H54 (cell line): Measurements from ENCODE around the gene EML4.

Experiments
- DNase-seq: peaks from one replicate; pipeline ENCODE4 v3.0.0; 2011; ENCODE audit warnings: low spot score, mixed read lengths; ENCODE audit not compliant: insufficient read length
- FAIRE-seq: peaks from 3 replicates; lab custom pipeline; 2011; peaks lifted over from hg19 to GRCh38; lab: Jason Lieb, UNC
- POLR2A ChIP-seq: IDR thresholded peaks from 2 replicates; pipeline ENCODE4 v1.6.1; 2011; ENCODE audit warnings: low read depth, mild to moderate bottlenecking, low read length

EML4 gene

DNA sequence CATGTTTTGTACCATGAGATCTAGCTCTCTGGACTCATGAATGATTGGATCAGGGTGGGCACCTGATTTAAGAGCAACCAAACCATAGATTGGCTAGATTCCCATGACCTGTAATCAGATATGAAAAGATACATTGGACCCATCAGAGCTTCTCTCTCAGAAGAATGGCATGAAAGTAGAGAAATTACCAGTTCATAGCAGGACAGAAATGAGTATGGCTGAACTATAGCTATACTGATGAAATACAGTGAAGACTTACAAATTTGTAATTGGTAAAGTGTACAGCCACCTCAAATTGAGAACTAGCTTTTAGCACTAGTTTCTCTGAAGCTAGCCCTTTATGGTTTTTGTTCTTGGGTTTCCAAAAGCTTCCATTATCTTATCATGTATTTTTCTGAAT is 19.0 kb upstream of the EML4 start:
- DNase-seq (no peak), FAIRE-seq (no peak)
- no peak for TF ChIP-seq POLR2A

DNA sequence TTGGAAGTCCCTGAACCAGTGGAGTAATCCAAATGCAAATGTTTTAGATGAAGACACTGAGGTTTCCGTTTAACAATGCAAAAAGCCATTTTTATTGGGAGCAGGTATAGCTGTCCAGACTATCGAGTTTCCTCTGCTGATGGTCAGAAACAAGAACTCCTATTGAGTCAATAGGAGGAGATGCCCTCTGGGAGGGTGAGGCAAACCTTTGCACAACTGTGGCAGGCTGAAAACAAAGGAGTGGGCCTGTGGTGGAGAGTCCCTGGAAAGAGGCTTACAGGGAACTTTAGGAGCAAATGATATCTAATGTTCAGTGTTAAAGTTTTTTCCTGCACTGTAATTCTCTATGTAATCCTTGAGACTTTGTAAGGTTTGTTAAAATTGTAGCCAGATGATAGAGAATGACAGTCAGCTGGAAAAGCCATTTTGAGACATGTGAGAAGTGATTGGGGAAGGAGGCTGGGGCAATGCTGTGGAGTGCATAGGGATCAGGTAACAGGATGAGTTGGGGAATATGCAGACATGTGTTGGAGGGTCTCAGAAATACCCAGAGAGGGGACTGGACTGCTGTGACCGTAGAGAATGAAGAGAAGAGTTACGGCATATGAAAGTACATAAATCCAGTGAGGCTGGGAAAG is 15.1 kb upstream of the EML4 start:
- FAIRE-seq, result no peak
- DNase-seq, result no peak
- TF ChIP-seq POLR2A, result no peak

DNA sequence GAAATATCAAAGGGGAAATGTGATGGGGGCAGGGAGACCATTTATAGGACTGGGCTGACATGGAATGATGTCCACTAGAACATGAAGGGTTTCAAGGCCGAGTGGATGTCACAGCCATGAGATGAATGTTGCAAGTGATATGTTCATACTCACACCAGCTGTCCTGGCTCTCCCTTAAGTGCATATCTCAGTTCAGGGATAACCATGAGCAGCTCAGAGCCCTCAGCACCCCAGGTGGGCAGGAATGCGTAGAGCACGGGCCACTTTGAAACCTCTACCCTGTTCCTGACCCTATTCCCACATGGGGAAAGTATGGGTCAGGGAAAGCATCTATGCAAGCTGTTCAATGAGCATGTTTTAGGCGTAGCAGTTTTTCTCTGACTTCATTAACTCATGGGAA is 12.4 kb upstream of the EML4 start:
- TF ChIP-seq POLR2A, result no peak
- FAIRE-seq (no peak), DNase-seq (no peak)

DNA sequence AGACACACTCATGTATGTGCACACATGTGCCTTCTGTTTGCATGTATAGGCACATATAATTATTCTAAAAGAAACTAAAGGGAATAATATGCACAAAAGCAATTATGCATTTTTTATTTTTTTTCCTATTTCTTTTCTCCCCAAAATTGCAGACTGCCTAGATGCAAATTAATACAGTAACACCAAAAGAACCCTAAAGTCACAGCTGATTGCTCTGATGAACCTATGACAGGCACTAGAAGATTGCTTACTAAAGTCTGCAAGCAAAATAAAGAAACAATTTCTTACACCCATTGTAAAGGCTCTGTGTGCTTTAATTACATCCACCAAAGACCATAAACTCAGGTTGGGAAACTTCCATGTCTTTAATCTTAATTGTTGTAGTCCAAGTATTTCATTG is 7.7 kb upstream of the EML4 start:
- no peak for TF ChIP-seq POLR2A
- no peak for FAIRE-seq
- DNase-seq, result no peak

DNA sequence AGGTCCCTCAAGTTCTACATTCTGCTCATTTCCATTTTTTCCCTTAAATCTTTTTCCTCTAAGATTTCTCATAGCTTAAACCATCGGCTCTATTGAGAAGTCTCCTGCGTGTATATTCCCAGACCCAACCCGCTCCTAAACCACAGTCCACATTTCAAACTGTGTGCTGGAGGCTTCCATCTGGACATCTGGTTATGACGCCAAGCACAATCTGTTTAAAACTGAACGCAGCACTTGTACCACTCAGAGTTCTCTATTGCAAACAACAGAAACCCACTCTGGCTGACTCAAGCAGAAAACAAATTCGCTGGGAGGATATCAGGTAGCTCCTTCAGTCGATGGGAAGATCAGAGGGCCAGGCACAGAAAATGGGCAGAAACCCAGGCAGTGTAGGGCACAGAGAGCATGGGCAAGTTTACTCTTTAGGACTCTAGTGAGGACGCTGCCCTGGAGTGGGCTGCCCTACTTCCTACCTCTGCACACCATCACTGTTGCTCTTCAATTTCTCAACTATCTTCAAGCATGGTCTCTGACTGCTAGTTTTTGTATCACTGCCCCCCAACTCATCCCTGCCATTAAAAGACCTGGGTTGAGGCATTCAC is 5.6 kb upstream of the EML4 start:
- FAIRE-seq (no peak), DNase-seq (no peak)
- no peak for TF ChIP-seq POLR2A

DNA sequence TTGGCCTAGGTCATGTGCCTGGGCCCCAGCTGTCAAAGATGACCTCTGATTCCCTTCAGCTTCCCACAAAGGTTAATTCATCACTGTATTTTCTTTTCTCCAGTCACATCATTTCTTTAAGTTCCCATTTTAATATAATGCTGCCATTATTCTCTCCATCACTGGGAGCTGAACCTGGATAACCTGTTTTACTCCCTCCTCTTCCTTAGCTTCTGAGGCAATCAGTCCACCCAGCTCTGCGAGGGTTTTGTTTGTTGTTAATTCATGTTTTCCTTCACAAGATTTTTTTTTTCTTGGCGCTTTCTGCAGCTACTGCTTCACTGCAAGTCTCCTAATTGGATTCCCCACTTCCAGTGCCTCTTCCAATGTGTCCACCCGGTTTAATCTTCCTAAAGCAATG is 5.1 kb upstream of the EML4 start:
- no peak for DNase-seq
- FAIRE-seq, result no peak
- no peak for TF ChIP-seq POLR2A

DNA sequence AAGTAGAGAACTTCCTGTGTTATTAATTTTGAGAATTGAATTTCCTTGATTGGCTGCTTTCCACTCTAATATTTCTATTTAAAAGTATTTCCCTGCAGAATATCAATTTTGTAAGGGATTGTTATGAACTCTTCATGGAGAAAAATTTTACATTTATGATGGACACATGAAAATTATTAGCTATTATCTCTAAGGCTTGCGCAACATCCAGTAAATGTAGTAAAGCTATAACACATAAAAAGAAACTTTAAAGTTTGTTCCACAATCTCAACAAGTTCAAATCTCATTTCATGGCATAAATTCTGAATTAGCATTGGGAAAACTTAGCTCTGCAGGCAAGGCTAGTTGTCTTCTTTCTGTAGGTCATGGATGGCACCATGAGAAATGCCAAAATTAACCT is 4.2 kb upstream of the EML4 start:
- no peak for TF ChIP-seq POLR2A
- DNase-seq, result no peak
- FAIRE-seq, result no peak

DNA sequence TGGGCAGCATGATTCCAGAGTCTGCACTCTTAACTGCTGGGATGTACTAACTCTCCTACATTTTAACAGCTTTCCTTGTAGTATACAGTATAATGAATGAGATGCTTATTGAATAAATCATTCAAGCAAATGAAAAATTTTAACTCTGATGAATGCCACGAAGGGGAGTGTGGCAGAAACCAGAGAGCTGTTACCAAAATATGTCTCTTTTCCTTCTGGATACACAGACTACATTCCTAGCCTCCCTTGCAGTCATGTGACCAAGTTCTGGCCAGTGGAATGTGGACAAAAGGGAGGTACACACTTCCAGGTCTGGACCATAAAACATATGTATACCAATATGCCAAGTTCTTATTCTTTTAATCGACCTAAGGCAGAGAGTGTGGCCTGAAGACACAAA is 1.7 kb upstream of the EML4 start:
- TF ChIP-seq POLR2A, result no peak
- FAIRE-seq (peak; percentile 6), DNase-seq (no peak)

DNA sequence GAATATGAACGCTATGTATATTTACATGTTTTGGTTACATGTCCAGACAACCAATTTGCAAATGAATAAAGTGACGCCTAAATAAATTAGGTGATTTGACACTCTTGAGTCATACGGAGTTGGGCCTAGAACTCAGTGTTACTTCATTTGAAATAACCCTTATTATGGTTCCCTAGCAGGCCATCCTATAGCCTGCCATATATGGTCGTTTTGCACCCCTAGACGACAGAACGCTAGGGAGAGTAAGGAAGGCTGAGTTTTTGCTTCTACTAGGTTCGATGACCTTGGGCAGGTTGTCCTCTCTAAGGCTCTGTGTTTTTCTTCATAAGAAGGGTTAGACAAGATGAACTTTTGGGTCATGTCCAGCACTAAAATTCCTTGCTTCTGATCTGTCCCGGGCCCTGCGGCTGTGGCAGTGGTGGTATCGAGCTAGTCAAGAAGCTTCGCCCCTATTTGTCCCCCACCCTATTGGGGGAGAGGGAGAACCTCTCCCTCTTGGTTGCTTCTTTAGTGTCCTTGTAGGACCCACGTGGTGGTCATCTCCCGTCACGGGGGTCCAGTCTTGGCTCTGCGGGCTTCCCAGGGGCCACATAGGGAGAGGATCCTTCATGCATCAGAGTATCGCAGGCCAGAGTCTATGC is 574 bp upstream of the EML4 start:
- DNase-seq, result no peak
- FAIRE-seq, result no peak
- no peak for TF ChIP-seq POLR2A

DNA sequence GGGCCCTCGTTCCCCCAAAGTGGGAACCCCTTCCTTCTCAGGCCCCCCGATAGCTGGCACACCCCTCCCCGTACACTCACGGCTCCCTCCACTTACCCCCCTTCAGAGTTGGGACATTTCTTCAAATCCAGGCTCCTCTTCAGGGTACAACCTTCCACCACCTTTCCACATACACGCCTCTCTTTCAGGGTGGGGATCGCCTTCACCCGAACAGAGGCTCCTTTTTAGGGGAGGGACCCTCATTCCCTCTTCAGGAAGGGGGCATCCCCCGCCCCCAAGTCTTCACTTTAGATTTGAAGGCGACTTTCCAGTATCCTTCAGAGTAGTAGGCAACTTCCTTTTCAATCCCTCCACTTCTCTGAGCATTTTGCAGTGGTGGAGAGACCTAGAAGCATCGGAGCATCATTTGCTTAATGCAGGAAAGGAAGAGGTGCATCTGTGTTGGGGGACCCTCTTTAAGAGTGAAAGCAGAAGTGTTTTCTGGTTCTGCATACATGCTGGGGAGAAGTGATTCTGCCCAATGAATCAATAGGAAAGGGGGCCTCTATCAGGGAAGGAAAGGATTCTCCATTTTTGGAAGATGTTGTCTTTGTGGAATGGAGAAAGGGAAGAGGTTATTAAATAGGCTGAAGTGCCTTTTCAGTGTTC is 845 bp downstream of the EML4 start:
- no peak for DNase-seq
- FAIRE-seq, result peak; percentile 27
- no peak for TF ChIP-seq POLR2A

DNA sequence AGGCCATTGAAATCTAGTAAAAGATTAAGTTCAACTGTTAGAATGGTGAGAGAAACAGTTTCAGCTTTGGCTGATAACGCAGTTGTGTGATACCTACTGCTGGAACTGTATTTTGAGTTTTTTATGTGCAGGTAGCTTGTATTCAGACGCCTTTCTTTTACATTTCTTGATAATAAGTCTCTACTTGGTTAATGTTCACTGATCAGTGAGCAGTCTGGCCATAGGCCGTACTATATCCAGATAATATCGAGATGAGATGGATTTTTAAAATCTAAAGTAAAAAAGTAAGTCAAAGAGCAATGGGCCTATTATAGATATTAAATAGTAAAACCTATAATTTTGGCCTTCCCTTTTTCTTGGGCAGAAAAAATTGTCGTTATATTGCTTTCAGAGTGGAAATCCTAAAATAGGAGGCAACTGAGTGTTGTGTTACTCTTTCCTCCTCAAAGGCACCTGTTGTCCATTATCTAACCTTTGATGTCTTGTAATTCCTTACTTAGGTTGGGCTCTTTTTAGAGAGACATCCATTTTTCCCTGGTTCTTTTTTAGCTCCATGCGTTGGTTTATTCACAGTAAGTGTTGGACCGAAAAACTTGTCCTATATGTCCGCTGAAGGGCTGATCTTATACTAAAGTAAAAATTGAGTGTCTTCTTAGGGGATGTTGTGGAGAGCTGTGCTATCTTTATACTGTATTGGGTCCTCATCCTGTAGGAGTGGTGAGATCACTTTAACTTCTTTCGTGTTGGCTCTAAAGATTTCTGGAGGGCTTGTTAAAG is 1.7 kb downstream of the EML4 start:
- no peak for TF ChIP-seq POLR2A
- DNase-seq (no peak), FAIRE-seq (no peak)

DNA sequence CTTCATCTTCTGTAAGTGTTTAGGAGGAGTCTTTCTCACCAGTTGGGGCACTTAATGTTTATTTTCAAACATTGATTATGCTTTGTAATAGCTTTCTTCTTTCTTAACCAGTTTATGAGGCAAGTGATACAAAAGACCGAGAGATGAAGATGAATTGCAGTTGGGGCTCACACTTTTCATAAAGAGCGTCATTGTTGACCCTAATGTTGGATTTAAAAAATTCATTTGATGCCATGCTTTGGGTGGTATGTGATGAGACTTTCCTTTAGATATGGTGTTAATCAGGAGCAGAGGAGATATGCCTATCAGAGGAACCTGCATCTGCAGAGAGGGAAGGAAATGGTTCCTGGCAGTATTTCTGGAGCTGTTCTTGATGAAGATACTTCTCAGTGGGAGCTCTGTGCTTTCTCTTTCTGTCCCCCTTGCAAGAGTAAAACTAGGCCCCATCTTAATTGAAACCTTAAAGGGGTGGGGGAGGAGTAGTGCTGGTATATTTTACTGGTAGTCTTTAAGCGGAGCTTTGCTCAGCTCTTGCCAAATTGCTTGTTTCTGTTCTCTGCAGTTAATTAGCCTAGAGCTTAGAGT is 2.3 kb downstream of the EML4 start:
- TF ChIP-seq POLR2A, result no peak
- DNase-seq, result no peak
- no peak for FAIRE-seq

DNA sequence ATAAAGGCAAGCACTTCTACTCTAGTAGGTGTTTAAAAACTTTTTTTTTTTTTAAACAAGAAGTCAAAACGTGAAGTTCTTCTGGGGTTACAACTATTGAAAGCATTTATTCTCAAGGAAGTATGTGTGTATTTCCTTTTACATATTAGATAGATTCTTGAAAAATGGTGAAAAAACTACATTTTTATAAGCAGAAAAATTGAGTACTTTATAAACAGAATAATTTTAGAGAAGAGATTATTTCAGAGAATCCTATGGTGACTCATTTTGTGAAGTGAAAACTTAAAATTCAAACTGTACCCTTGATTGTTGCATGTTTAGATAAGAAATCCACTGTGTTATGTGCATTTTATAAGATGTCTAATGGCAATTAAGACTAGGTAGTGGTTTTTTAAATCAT is 2.9 kb downstream of the EML4 start:
- TF ChIP-seq POLR2A, result no peak
- FAIRE-seq (no peak), DNase-seq (no peak)
